Measurements from ENCODE around the gene LRP3.

DNA sequence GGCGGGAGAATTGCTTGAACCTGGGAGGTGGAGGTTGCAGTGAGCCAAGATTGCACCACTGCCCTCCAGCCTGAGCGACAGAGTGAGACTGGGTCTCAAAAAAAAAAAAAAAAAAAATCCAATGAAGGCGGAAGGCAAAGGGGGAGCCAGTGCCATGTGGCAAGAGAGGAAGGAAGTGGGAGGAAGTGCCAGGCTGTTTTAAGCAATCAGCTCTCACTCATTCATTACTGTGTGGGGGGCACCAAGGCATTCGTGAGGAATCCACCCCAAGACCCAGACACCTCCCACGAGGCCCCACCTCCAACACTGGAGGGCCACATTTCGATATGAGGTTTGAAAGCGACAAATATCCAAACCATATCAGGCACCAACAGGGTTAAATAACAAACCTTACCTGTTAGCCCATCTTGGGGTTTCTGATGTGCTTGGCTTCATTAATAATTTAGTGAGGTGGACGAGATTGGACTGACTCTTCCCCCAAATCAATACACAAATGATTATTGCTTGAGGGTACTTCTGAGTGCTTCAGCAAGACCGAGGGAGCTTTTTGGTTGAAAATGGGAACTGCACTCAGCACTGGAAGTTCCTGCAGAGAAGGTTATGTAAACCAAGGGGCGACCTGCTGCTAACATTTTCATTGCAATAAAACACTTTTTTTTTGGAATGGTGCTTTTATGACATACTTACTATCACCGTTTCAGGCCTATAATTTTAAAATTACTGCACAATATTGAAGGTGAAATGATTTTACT, 7.5 kb upstream of the LRP3 start:
- no peak for TF ChIP-seq YY1 (IDR thresholded peaks at IDR 0.05; ENCODE audit: insufficient read depth, insufficient read length)
- no peak for TF ChIP-seq ZNF274 (IDR thresholded peaks at IDR 0.05; ENCODE audit: low read depth, low read length)
- no peak for TF ChIP-seq SUZ12 (IDR thresholded peaks at IDR 0.05; ENCODE audit: extremely low read depth, insufficient read depth, insufficient read length)
